Measurements from ENCODE around the gene CADPS2. TPM values are rescaled to one million over a fixed set of nuclear protein-coding genes. Genes with fewer than 3 reads are reported as not detected.
"Not testable (repeated sequence)": the region's sequence is repeated elsewhere in the genome, so short reads cannot be mapped to it uniquely, and the experiment has no call there.

Gene CADPS2
- total and polyA plus RNA-seq, 5 donors from 2014 or later = 0.07 TPM; not detected in 4

GRCh38 chr7:122691569-122692235 lies 194.6 kb downstream of the CADPS2 start:
- Histone ChIP-seq H3K27me3 (ENCODE audit: control insufficient read depth, insufficient read depth, low read length) (no peaks in the 10 kb centered on the region), H3K27ac (ENCODE audit: insufficient read depth, low read length, poor library complexity, severe bottlenecking) (no peak overlapping the region), H3K9me3 (ENCODE audit: control insufficient read depth in 2 of 2, low read length in 2 of 2) (peaks cover 0 to 2% of the 10 kb centered on the region in 2 experiments), H3K4me3 (ENCODE audit: low read depth, low read length) (no peak overlapping the region), H3K36me3 (ENCODE audit: control insufficient read depth, insufficient read depth, low read length) (no peaks in the 10 kb centered on the region), H3K4me1 (ENCODE audit: control insufficient read depth, insufficient read depth, low read length, poor library complexity, severe bottlenecking) (no peaks in the 10 kb centered on the region)
- no peak overlapping the region for H3K4me3 Mint-ChIP-seq
- peaks cover 2 to 17% (median 8%) of the 10 kb centered on the region in 7 donors for H3K9me3 Mint-ChIP-seq
- H3K4me1 Mint-ChIP-seq = no peaks in the 10 kb centered on the region
- no peak overlapping the region for H3K27ac Mint-ChIP-seq
- no peaks in the 10 kb centered on the region for H3K36me3 Mint-ChIP-seq
- H3K27me3 Mint-ChIP-seq = no peaks in the 10 kb centered on the region
- ATAC-seq (ENCODE audit: low read depth in 2 of 2) (no peak), DNase-seq (no peak)

GRCh38 chr7:122689346-122690109 lies 196.7 kb downstream of the CADPS2 start:
- H3K4me3 ChIP-seq (ENCODE audit: low read depth, low read length) = no peak overlapping the region
- peaks cover 0 to 2% of the 10 kb centered on the region in 2 experiments for H3K9me3 ChIP-seq (ENCODE audit: control insufficient read depth in 2 of 2, low read length in 2 of 2)
- H3K4me1 ChIP-seq (ENCODE audit: control insufficient read depth, insufficient read depth, low read length, poor library complexity, severe bottlenecking) = no peaks in the 10 kb centered on the region
- no peaks in the 10 kb centered on the region for H3K36me3 Mint-ChIP-seq
- H3K27me3 Mint-ChIP-seq = no peaks in the 10 kb centered on the region
- no peak overlapping the region for H3K4me3 Mint-ChIP-seq
- no peaks in the 10 kb centered on the region for H3K27me3 ChIP-seq (ENCODE audit: control insufficient read depth, insufficient read depth, low read length)
- peaks cover 2 to 15% (median 7%) of the 10 kb centered on the region in 7 donors for H3K9me3 Mint-ChIP-seq
- H3K36me3 ChIP-seq (ENCODE audit: control insufficient read depth, insufficient read depth, low read length) = no peaks in the 10 kb centered on the region
- H3K27ac Mint-ChIP-seq = no peak overlapping the region
- no peaks in the 10 kb centered on the region for H3K4me1 Mint-ChIP-seq
- ATAC-seq (ENCODE audit: low read depth in 2 of 2) (no peak), DNase-seq (no peak)
- H3K27ac ChIP-seq (ENCODE audit: insufficient read depth, low read length, poor library complexity, severe bottlenecking) = no peak overlapping the region

- Histone ChIP-seq H3K27me3 (ENCODE audit: control insufficient read depth, insufficient read depth, low read length) (no peaks in the 10 kb centered on the region), H3K36me3 (ENCODE audit: control insufficient read depth, insufficient read depth, low read length) (no peaks in the 10 kb centered on the region), H3K9me3 (ENCODE audit: control insufficient read depth in 2 of 2, low read length in 2 of 2) (peaks cover 0 to 2% of the 10 kb centered on the region in 2 experiments), H3K4me3 (ENCODE audit: low read depth, low read length) (no peak overlapping the region), H3K27ac (ENCODE audit: insufficient read depth, low read length, poor library complexity, severe bottlenecking) (no peak overlapping the region), H3K4me1 (ENCODE audit: control insufficient read depth, insufficient read depth, low read length, poor library complexity, severe bottlenecking) (no peaks in the 10 kb centered on the region)
- H3K27ac Mint-ChIP-seq = no peak overlapping the region
- peaks cover 2 to 9% (median 5%) of the 10 kb centered on the region in 7 donors for H3K9me3 Mint-ChIP-seq
- no peak for ATAC-seq (ENCODE audit: low read depth in 2 of 2)
- no peak for DNase-seq
- no peaks in the 10 kb centered on the region for H3K27me3 Mint-ChIP-seq
- H3K4me1 Mint-ChIP-seq = no peaks in the 10 kb centered on the region
- no peak overlapping the region for H3K4me3 Mint-ChIP-seq
- H3K36me3 Mint-ChIP-seq = no peaks in the 10 kb centered on the region
Measured at GRCh38 chr7:122688400-122688998, 197.8 kb downstream of the CADPS2 start.

- Histone ChIP-seq H3K9me3 (ENCODE audit: control insufficient read depth in 2 of 2, low read length in 2 of 2) (no peaks in the 10 kb centered on the region), H3K4me1 (ENCODE audit: control insufficient read depth, insufficient read depth, low read length, poor library complexity, severe bottlenecking) (no peaks in the 10 kb centered on the region), H3K27me3 (ENCODE audit: control insufficient read depth, insufficient read depth, low read length) (no peaks in the 10 kb centered on the region), H3K27ac (ENCODE audit: insufficient read depth, low read length, poor library complexity, severe bottlenecking) (no peak overlapping the region), H3K4me3 (ENCODE audit: low read depth, low read length) (no peak overlapping the region), H3K36me3 (ENCODE audit: control insufficient read depth, insufficient read depth, low read length) (no peaks in the 10 kb centered on the region)
- ATAC-seq (ENCODE audit: low read depth in 2 of 2) = no peak
- Mint-ChIP-seq H3K27ac (no peak overlapping the region), H3K9me3 (peaks cover 0 to 10% (median 3%) of the 10 kb centered on the region in 7 donors), H3K36me3 (no peaks in the 10 kb centered on the region), H3K27me3 (no peaks in the 10 kb centered on the region), H3K4me3 (no peak overlapping the region), H3K4me1 (no peaks in the 10 kb centered on the region)
- no peak for DNase-seq
Measured at GRCh38 chr7:122686360-122686878, 199.8 kb downstream of the CADPS2 start.

- Mint-ChIP-seq H3K4me1 (no peaks in the 10 kb centered on the region), H3K27ac (no peak overlapping the region), H3K9me3 (peaks cover 0 to 6% (median 4%) of the 10 kb centered on the region in 7 donors), H3K36me3 (no peaks in the 10 kb centered on the region), H3K27me3 (no peaks in the 10 kb centered on the region), H3K4me3 (no peak overlapping the region)
- no peak overlapping the region for H3K4me3 ChIP-seq (ENCODE audit: low read depth, low read length)
- DNase-seq (no peak), ATAC-seq (ENCODE audit: low read depth in 2 of 2) (no peak)
- H3K27ac ChIP-seq (ENCODE audit: insufficient read depth, low read length, poor library complexity, severe bottlenecking) = no peak overlapping the region
- no peaks in the 10 kb centered on the region for H3K9me3 ChIP-seq (ENCODE audit: control insufficient read depth in 2 of 2, low read length in 2 of 2)
- no peaks in the 10 kb centered on the region for H3K27me3 ChIP-seq (ENCODE audit: control insufficient read depth, insufficient read depth, low read length)
- H3K4me1 ChIP-seq (ENCODE audit: control insufficient read depth, insufficient read depth, low read length, poor library complexity, severe bottlenecking) = no peaks in the 10 kb centered on the region
- no peaks in the 10 kb centered on the region for H3K36me3 ChIP-seq (ENCODE audit: control insufficient read depth, insufficient read depth, low read length)
Measured at GRCh38 chr7:122684504-122684903, 201.8 kb downstream of the CADPS2 start.

GRCh38 chr7:122682815-122683550 lies 203.3 kb downstream of the CADPS2 start:
- Histone ChIP-seq H3K4me1 (ENCODE audit: control insufficient read depth, insufficient read depth, low read length, poor library complexity, severe bottlenecking) (no peaks in the 10 kb centered on the region), H3K27me3 (ENCODE audit: control insufficient read depth, insufficient read depth, low read length) (no peaks in the 10 kb centered on the region), H3K9me3 (ENCODE audit: control insufficient read depth in 2 of 2, low read length in 2 of 2) (no peaks in the 10 kb centered on the region), H3K4me3 (ENCODE audit: low read depth, low read length) (no peak overlapping the region), H3K27ac (ENCODE audit: insufficient read depth, low read length, poor library complexity, severe bottlenecking) (no peak overlapping the region), H3K36me3 (ENCODE audit: control insufficient read depth, insufficient read depth, low read length) (no peaks in the 10 kb centered on the region)
- peaks cover 0 to 12% (median 5%) of the 10 kb centered on the region in 7 donors for H3K9me3 Mint-ChIP-seq
- no peaks in the 10 kb centered on the region for H3K4me1 Mint-ChIP-seq
- H3K36me3 Mint-ChIP-seq = no peaks in the 10 kb centered on the region
- no peak overlapping the region for H3K4me3 Mint-ChIP-seq
- no peak overlapping the region for H3K27ac Mint-ChIP-seq
- DNase-seq (no peak), ATAC-seq (ENCODE audit: low read depth in 2 of 2) (no peak)
- H3K27me3 Mint-ChIP-seq = no peaks in the 10 kb centered on the region

GRCh38 chr7:122681186-122681585 lies 205.1 kb downstream of the CADPS2 start:
- not testable (repeated sequence) for H3K27me3 Mint-ChIP-seq; H3K4me1 ChIP-seq (ENCODE audit: control insufficient read depth, insufficient read depth, low read length, poor library complexity, severe bottlenecking); H3K36me3 ChIP-seq (ENCODE audit: control insufficient read depth, insufficient read depth, low read length); H3K4me1 Mint-ChIP-seq; H3K9me3 ChIP-seq (ENCODE audit: control insufficient read depth in 2 of 2, low read length in 2 of 2); DNase-seq; H3K36me3 Mint-ChIP-seq; H3K4me3 ChIP-seq (ENCODE audit: low read depth, low read length); ATAC-seq (ENCODE audit: low read depth in 2 of 2); H3K4me3 Mint-ChIP-seq; H3K27ac Mint-ChIP-seq; H3K27me3 ChIP-seq (ENCODE audit: control insufficient read depth, insufficient read depth, low read length); H3K27ac ChIP-seq (ENCODE audit: insufficient read depth, low read length, poor library complexity, severe bottlenecking)
- peaks cover 4 to 17% (median 9%) of the 10 kb centered on the region in 7 donors for H3K9me3 Mint-ChIP-seq

Measured in CD4-positive, CD25-positive, alpha-beta regulatory T cell (primary cell).